Activated naive CD4-positive, alpha-beta T cell treated with anti-CD3 and anti-CD28 coated beads, Interleukin-2, amount 50 U/mL, for 72 hours (primary cell): ENCODE data around the gene CELF2. TPM values are rescaled to one million over a fixed set of nuclear protein-coding genes. Genes with fewer than 3 reads are reported as not detected.

Source experiments
- ATAC-seq, 2 donors: fragments of 150-1000 bp; cut with Tn5 transposase; 2 replicates each; pipeline ENCODE4 v1.10.0; 2021; ENCODE audit warnings: mild to moderate bottlenecking in 2 of 2, moderate library complexity in 2 of 2
- DNase-seq, 2 donors: peaks; one replicate each; pipeline ENCODE4 v3.0.0; 2021 to 2022; ENCODE audit warnings: low spot score in 2 of 2
- H3K27ac Mint-ChIP-seq, 2 donors: one replicate each; pipeline ENCODE4 v1.8.0; 2022; ENCODE audit warnings: mild to moderate bottlenecking in 2 of 2, mixed read lengths in 2 of 2
- H3K36me3 Mint-ChIP-seq, 2 donors: one replicate each; pipeline ENCODE4 v1.8.0; 2022; ENCODE audit warnings: mixed read lengths in 2 of 2
- H3K9me3 Mint-ChIP-seq, 2 donors: one replicate each; pipeline ENCODE4 v1.8.0; 2022; ENCODE audit warnings: mixed read lengths in 2 of 2
- total RNA-seq, 2 donors: library from RNA; stranded (reverse); gene quantifications; one replicate each; pipeline ENCODE4 v1.2.3, GENCODE V29; 2022

The CELF2 gene
- 100 to 1,000 TPM in 1 of 2 donors, 10 to 100 TPM in 1; 95.0 to 120 TPM for total RNA-seq

DNA sequence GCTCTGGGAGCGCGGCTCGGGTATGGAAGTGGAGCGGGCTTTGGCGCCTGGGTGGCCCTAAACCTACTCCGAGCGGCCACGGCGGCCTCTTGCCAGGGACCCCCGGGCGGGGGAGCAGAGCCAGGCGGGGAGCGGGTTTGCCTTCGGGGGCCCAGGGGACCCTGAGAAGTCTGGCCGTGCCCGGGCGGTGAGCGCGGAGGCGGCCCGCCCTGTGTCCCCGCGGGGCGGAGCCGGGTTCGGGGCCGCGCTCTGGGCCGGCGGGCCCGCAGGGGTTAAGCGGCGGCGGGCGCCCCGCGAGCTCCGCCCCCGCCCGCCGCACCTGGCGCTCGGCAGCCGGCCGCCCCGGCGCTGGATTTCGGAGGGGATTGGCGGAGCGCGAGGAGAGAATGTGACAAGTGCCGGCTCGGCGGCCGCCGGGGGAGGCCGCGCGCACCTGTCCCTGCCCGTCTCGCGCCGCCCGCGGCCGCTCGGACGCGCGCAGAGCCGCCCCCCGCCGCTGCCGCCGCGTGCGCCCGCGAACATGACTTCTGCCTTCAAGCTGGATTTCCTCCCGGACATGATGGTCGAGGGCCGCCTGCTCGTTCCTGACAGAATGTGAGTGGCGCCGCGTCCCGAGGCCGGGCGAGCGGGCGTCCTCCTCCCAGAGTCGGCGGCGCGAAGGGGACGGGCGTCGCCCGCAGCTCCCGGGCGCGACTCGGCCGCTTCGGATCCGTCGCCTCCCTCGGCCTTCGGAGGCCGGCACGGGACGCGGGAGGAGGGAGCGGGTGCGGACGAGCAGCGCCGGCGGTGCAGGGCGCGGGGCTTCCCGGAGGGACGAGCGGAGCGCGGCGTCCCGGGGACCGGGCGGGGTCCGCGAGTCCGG, at the start of gene CELF2:
Gene CELF2, plus strand, starts transcription at position 303 of the 862 bp plus-strand sequence. Its CDS starts 218 bp downstream, at position 521.
- H3K36me3 Mint-ChIP-seq: peaks cover 0 to 5% of the 10 kb centered on the region in 2 donors
- ATAC-seq: peak; percentile 84 to 85
- H3K27ac Mint-ChIP-seq: peak within 1 kb of the TSS in 1 of 2 donors; percentile 22
- DNase-seq: peak; percentile 62 to 65
- H3K9me3 Mint-ChIP-seq: no peaks in the 10 kb centered on the region

DNA sequence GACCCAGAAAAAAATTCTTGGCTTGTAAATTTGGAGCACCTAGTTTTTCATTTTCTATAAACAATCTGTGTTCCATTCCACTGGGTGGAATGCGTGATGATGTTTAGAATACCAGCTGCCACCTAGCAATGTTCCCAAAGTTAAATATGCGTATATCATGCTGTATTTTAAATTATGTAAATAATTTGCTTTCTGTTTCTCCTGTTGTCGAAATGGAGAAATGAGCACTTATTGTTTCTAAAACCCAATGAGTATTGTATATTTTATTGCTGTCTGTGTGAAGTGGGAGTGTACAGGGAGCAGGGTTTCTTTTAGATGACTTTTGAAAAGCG, 49.4 kb upstream of the CELF2 start:
- Mint-ChIP-seq H3K27ac (no peak overlapping the region), H3K36me3 (no peaks in the 10 kb centered on the region), H3K9me3 (no peaks in the 10 kb centered on the region)
- DNase-seq (no peak), ATAC-seq (no peak)

DNA sequence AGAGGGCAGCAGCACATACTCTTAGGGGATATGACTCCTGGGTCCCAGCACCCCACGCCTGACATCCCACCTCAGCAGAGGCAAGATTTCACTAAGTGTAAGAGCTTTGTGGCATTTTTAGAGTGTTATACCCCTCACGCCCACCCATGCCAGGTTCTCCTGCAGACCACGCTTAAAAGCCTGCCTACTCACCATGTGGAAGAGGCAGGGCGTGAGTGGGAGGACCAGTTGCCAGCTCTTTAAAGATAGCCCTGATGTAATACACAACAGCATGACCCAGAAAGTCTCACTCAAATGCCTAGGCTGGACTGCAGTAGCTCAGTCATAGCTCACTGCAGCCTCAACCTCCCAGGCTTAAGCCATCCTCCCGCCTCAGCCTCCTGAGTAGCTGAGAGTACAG, 44.4 kb upstream of the CELF2 start:
- no peak overlapping the region for H3K27ac Mint-ChIP-seq
- H3K36me3 Mint-ChIP-seq: peaks cover 0 to 12% of the 10 kb centered on the region in 2 donors
- DNase-seq (no peak), ATAC-seq (no peak)
- H3K9me3 Mint-ChIP-seq: peaks cover 3 to 6% of the 10 kb centered on the region in 2 donors

DNA sequence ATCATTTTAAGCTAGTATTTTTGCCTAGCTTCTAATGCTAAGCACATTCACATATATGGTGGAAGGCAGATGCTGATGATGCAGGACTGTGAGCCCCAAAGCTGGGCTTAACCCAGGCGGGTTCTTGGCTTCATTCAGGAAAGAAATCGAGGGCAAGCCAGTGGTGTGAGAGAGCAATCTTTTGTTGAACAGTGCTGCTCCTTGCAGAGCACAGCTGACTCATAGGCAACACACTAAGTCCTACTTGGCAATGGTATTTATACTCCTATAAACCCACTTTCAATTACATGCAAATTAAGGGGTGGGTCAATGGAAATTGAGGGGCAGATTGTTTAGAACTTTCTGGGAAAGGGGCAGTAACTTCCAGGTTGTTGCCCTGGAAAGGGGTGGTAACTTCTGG, 42.0 kb upstream of the CELF2 start:
- ATAC-seq (no peak), DNase-seq (no peak)
- Mint-ChIP-seq H3K9me3 (peaks cover 3 to 6% of the 10 kb centered on the region in 2 donors), H3K36me3 (peaks cover 0 to 12% of the 10 kb centered on the region in 2 donors), H3K27ac (no peak overlapping the region)

DNA sequence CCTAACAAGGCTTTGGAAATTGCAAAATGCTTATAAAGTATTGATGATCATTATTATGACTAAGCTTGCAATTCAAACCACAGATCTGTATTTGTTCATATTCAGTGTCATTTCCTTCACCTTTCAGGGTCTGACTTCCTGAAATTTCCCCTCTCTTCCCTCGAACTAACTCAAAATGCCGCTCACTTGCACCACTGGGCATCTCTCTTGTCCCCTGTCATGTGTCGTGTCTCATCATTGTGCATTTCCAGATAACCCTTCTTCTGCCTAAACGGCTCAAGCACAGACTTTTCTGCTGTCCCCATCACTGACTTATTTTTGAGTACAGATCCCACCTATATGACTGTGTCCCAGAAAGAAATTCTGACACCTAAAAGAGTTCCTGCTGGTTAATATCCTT, 41.0 kb upstream of the CELF2 start:
- peak in 1 of 2 donors; percentile 22 for ATAC-seq
- no peak overlapping the region for H3K27ac Mint-ChIP-seq
- peaks cover 0 to 12% of the 10 kb centered on the region in 2 donors for H3K36me3 Mint-ChIP-seq
- DNase-seq: no peak
- H3K9me3 Mint-ChIP-seq: peaks cover 3 to 6% of the 10 kb centered on the region in 2 donors

DNA sequence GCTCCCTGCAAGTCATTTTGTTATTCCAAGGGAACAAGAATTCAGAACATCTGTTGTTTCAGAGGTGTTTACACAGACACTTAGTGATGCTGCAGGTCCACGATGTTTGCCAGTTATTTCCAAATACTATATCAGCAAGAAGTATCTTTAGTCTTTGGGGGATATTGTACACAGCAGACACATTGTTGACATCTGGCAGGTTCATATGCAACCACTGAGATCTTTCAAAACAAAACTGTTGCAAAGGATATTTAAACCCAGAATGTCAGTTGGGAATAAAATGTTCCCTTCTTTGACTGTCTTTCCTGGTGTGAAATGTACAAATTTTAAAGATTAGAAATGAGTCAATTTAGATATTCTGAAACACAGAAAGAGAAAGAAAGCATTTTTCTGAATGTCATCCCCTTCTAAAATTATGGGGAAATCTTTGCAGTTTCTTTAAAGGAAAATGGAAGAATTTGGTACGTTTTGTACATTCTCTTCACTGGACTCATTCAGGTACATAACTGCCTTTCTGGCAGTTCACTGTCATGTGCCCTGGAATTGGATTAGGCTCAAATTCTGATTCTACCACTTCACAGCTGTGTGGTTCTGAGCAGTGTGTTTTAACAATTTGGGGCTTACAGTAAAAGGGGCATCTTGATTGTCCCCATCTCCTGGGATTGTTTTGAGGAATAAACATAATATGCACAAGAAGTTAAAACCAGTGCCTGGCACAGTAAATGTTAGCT, 40.3 kb upstream of the CELF2 start:
- ATAC-seq (peak in 1 of 2 donors; percentile 53), DNase-seq (no peak)
- H3K9me3 Mint-ChIP-seq: peaks cover 3 to 6% of the 10 kb centered on the region in 2 donors
- peaks cover 0 to 12% of the 10 kb centered on the region in 2 donors for H3K36me3 Mint-ChIP-seq
- H3K27ac Mint-ChIP-seq: peak overlapping the region in 1 of 2 donors; percentile 19

DNA sequence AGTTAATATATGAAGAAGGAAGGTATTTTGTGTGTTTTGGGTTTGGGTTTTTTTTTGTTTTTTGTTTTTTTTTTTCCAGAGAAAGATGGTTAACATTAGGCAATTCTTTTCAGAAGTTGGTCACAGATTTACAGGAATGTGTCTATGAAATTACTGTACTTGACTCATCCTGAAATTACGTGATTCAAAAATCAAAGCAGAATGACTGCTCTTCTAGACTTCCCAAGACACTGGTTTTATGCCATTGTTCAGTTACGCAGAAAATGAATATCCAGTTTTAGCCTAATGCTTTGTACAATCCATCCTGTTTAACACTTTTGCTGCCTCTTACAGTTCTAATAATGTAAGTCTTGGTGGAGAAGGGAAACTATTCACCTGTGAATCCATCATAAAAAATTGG, 39.7 kb upstream of the CELF2 start:
- peaks cover 3 to 6% of the 10 kb centered on the region in 2 donors for H3K9me3 Mint-ChIP-seq
- peaks cover 0 to 12% of the 10 kb centered on the region in 2 donors for H3K36me3 Mint-ChIP-seq
- H3K27ac Mint-ChIP-seq: peak overlapping the region in 1 of 2 donors; percentile 19
- DNase-seq (no peak), ATAC-seq (peak in 1 of 2 donors; percentile 80)

DNA sequence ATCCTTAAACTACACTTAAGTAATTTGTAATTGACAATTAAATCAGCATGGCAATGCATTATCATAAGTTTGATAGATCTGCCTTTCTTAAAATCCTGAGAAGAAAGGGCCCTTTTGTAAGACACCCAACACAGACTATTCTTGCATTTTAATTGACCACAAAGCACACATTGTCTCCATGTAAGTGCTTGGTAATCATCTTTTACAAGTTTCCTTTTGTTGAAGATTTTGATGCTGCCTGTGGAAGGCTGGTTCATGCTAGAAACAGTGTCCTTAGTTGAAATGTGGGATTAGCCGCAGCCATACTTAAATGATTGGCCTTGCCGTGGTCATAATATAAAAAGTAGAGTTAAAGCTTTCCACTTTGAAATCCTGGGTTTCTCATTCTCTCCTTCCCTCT, 32.3 kb upstream of the CELF2 start:
- H3K36me3 Mint-ChIP-seq: no peaks in the 10 kb centered on the region
- ATAC-seq: no peak
- DNase-seq: no peak
- no peak overlapping the region for H3K27ac Mint-ChIP-seq
- no peaks in the 10 kb centered on the region for H3K9me3 Mint-ChIP-seq

DNA sequence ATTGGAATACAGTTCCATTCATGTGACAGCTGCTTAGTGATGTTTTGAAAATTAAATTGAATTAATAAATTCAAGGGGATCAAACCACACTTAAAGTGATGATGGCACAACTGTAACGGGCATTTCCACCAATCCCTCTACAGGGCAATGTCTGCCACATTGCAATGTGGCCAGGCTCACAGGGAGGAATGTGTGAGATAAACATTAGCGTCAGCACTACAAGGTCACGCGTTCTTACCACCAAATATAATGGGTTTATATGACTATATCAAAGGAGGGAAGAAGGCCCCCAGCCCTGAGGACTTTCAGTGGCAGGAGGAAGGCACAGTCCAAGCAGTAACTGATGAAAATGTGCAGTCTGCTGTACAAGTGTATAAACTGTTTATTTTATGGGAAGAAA, 31.1 kb upstream of the CELF2 start:
- no peak for ATAC-seq
- Mint-ChIP-seq H3K9me3 (no peaks in the 10 kb centered on the region), H3K36me3 (no peaks in the 10 kb centered on the region), H3K27ac (no peak overlapping the region)
- no peak for DNase-seq

DNA sequence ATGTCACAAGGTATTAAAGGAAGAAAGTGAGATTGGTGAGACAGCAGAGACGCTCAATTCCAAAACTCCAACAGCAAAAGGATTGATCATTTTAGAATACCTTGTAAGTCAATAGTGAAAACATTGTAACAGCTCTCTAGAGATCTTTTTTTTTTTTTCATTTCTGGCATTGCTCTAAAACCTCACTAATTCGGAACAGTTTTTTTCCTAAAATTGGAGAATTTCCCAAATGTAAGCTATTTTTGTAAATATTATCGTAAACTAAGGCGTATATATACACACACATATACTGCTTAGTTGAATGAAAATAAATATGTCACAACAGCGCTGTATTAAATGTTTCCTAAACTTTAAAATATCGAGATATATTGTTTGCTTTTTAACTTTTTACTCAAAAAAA, 30.6 kb upstream of the CELF2 start:
- DNase-seq: no peak
- ATAC-seq: no peak
- H3K36me3 Mint-ChIP-seq: no peaks in the 10 kb centered on the region
- H3K9me3 Mint-ChIP-seq: no peaks in the 10 kb centered on the region
- H3K27ac Mint-ChIP-seq: no peak overlapping the region

DNA sequence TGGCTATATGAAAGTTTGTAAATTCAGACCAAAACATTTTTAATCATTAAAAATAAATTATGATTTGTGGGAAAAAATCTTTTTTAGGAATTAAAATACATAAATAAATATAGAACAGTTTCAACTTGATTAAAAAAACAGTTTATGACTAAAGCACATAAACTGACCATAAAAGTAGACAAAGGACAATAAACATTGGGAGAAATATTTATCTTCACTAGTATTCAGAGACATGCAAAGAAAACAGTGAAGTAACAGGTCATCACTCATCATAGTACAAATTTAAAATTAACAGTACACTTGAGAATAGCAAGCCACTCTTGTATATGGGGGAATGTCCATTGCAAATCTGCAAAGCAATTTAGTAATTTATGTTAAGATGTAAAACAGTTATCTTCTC, 28.0 kb upstream of the CELF2 start:
- peaks cover 0 to 9% of the 10 kb centered on the region in 2 donors for H3K36me3 Mint-ChIP-seq
- ATAC-seq: no peak
- no peak overlapping the region for H3K27ac Mint-ChIP-seq
- no peak for DNase-seq
- H3K9me3 Mint-ChIP-seq: peaks cover 0 to 16% of the 10 kb centered on the region in 2 donors

DNA sequence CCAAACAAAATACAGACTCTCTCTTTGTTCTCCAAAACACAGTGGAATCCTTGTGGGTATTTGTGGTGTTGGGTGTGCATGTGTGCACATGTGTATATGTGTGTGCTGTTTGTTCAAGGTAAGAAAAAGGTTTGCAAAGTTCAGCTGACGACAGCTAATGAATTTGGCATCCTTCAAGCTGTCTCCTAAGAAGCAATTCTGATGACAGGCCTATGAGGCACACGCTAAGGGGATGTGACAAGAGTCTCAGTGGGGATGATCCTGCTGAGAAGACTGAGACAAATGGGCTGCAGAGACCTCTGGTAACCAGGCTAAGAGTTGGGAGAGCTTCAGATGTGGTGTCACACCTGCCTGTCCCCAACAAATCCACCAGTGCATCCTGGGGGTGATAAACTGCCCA, 26.5 kb upstream of the CELF2 start:
- H3K27ac Mint-ChIP-seq: no peak overlapping the region
- DNase-seq (no peak), ATAC-seq (no peak)
- peaks cover 0 to 16% of the 10 kb centered on the region in 2 donors for H3K9me3 Mint-ChIP-seq
- peaks cover 0 to 9% of the 10 kb centered on the region in 2 donors for H3K36me3 Mint-ChIP-seq

DNA sequence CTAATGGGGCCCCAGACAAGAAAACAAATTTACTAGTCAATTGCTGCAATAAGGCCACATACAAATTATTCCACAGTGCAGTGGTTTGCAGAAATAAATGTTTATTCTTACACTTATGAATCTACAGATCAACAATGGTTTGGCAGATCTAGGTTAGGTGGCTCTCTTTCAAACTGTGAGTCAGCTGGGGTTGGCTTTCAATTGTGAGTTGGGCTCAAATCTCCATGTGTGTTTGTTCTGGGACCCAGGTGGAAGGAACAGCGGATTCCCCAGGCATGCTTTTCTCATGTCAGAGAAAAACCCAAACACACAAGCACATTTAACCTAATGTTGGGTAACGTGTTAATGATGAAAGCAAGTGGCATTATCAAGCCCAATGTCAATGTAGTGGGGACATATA, 25.6 kb upstream of the CELF2 start:
- Mint-ChIP-seq H3K9me3 (peaks cover 0 to 22% of the 10 kb centered on the region in 2 donors), H3K36me3 (peaks cover 2 to 15% of the 10 kb centered on the region in 2 donors), H3K27ac (no peak overlapping the region)
- ATAC-seq (no peak), DNase-seq (no peak)

DNA sequence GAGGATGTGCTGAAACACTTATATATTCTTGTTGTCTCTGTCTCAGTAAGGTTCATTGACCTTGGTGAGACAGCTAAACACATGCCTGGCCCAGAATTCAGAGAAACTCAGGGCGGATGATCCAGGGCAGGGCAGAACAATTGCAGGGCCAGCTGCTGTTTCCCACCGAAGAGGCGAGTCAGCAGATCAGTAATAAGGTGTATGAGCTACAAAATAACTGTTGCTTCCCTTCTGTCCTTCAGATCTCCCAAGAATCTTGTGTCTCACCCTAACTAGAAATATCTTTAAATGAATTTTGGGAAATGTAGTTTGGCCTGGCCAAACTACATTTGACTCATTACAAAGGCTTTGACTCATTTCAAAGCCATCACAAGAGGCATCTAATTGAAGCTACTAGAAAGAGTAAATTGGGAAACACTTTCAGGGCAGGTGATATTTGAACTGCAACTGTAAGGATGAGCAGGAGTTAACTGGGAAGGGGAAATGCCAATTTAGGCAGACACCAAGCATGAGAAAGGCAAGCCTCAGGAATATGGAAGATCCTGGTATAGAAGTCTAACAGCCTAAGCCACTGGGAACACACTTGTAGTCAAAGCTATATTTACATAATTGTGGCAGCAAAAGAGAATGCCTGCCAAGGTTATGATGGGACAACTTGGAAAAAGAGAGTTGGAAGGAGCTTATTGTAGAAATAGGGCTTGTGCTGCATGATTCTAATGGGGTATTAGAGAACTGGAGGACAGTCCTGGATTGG, 24.5 kb upstream of the CELF2 start:
- DNase-seq (no peak), ATAC-seq (no peak)
- no peak overlapping the region for H3K27ac Mint-ChIP-seq
- H3K36me3 Mint-ChIP-seq: peaks cover 5 to 25% of the 10 kb centered on the region in 2 donors
- H3K9me3 Mint-ChIP-seq: peaks cover 4 to 32% of the 10 kb centered on the region in 2 donors

DNA sequence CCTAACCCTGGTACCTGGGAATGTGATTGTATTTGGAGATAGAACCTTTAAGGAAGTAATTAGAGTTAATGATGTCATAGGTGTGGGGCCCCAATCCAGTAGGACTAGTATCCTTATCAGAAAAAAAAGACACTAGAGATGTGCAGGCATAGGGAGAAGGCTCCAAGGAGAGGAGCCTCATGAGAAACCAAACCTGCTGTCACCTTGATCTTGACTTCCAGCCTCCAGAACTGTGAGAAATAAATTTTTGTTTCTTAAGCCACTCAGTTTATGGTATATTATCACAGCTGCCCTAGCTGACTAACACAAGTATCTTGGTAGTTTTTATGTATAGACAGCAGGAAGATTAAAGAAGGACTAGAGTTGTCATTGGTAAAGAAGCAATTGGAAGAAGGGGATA, 23.9 kb upstream of the CELF2 start:
- Mint-ChIP-seq H3K27ac (no peak overlapping the region), H3K36me3 (peaks cover 5 to 26% of the 10 kb centered on the region in 2 donors), H3K9me3 (peaks cover 4 to 36% of the 10 kb centered on the region in 2 donors)
- ATAC-seq (no peak), DNase-seq (no peak)

DNA sequence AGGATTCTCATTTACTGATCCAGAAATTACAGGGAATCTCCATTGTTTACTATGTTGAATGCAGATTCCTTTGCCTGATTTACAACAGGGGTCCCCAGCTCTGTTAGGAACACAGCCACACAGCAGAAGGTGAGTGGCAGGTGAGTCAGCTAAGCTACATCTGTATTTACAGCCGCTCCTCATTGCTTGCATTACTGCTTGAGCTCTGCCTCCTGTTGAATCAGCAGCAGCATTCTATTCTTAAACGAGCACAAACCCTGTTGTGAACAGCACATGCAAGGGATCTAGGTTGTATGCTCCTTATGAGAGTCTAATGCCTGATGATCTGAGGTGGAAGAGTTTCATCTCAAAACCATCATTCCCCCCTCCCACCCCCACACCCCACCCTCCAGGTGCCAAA, 23.3 kb upstream of the CELF2 start:
- Mint-ChIP-seq H3K36me3 (peaks cover 5 to 26% of the 10 kb centered on the region in 2 donors), H3K9me3 (peaks cover 4 to 36% of the 10 kb centered on the region in 2 donors), H3K27ac (no peak overlapping the region)
- ATAC-seq (no peak), DNase-seq (no peak)

DNA sequence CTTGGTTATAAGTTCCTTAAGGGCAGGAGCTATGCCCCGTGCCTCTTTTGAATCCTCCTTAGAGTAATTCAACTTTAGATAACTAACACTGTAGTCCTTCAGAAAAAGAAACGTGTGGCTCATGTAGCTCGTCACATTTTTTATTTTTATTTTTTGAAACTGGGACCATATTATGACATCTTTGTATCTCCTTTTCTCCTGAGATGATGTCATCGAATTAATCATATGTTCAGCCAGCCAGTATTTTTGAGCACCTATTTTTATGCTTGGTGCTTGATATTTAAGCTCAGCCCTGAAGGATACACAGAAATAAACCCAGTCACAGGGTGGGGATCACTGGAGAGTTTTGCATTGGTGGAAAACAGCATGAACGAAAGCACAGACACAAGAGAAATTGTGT, 22.6 kb upstream of the CELF2 start:
- DNase-seq: no peak
- Mint-ChIP-seq H3K9me3 (peaks cover 4 to 36% of the 10 kb centered on the region in 2 donors), H3K36me3 (peaks cover 5 to 26% of the 10 kb centered on the region in 2 donors), H3K27ac (no peak overlapping the region)
- no peak for ATAC-seq
